Peyer's patch (tissue), 4 donors: Measurements from ENCODE around the gene DNAJC8. TPM values are rescaled to one million over a fixed set of nuclear protein-coding genes. Genes with fewer than 3 reads are reported as not detected.

Source experiments
- DNase-seq, 3 donors: peaks; one replicate each; pipeline ENCODE4 v3.0.0-alpha.2; 2017 to 2019
- H3K27ac ChIP-seq, 4 donors: fragments of 200-600 bp; sonication (generic); one replicate each; pipeline ENCODE4 v1.5.1; 2016 to 2019
- H3K27me3 ChIP-seq, 2 donors: fragments of 200-600 bp; sonication (generic); one replicate each; pipeline ENCODE4 v1.5.1; 2019
- H3K36me3 ChIP-seq, 3 donors: fragments of 200-600 bp; sonication (generic); one replicate each; pipeline ENCODE4 v1.5.1; 2016 to 2019
- H3K4me1 ChIP-seq, 4 donors: fragments of 200-600 bp; sonication (generic); one replicate each; pipeline ENCODE4 v1.5.1; 2016 to 2019
- H3K4me3 ChIP-seq, 4 donors: fragments of 200-600 bp; sonication (generic); 1 replicate in 3 of 4; 2 replicates in 1 of 4; pipeline ENCODE4 v1.5.1; 2016 to 2019; ENCODE audit warnings: mild to moderate bottlenecking in 1 of 4
- H3K9me3 ChIP-seq, 4 donors: fragments of 200-600 bp; sonication (generic); one replicate each; pipeline ENCODE4 v1.5.1; 2016 to 2019; ENCODE audit warnings: mild to moderate bottlenecking in 1 of 4
- POLR2A ChIP-seq, 2 donors: fragments of 450-650 bp; IDR thresholded peaks; one replicate each; pipeline ENCODE4 v1.5.1; 2017; ENCODE audit warnings: antibody characterized with exemption in 2 of 2, mild to moderate bottlenecking in 2 of 2, moderate library complexity in 2 of 2
- total RNA-seq, 4 donors: library from RNA; depleted of rRNA; stranded (reverse); fragments of >200 nt; gene quantifications; one replicate each; pipeline ENCODE4 v1.1.0, GENCODE V29; 2016
- TF ChIP-seq, protein P1 (sequence below), 6 experiments: fragments of 450-650 bp in 4 of 6; fragments of 200-600 bp in 2 of 6; sonication (generic) in 1 of 6; IDR thresholded peaks; one replicate each; pipeline ENCODE4 v1.5.1; 2017 to 2019; ENCODE audit warnings: antibody characterized with exemption in 6 of 6, mild to moderate bottlenecking in 3 of 6, moderate library complexity in 1 of 6

The DNAJC8 gene
- total RNA-seq, 4 donors from 2014 or later: 25.9 to 52.8 (median 33.0) TPM

DNA sequence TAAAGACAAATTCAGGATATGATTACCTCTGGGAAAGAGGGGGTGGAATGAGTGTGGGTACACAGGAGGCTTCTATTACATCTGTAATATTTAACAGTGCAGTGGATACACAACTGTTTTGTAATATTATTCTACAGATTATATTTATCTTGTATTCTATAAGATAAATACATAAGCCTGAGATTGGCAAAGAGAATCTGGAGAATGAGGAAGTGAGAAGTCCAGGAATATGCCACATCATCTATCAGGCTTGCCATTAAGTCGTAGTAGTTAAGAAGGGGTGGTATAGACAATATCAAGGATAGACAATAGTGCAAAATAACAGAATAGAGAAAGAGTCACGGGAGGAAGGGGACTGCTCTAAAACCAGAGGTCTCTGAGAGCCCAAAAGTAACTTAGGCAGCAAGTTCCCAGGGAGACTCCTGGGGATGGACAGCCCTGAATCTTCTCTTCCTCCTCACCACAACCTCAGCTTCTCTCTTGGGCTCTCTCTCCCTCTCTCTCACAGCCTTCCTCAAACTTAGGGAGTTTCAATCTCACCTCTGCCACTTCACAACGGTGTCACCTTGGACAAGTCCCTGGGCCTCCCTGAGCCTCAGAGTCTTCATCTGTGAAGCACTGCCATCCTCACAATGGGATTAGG, 42.4 kb downstream of the DNAJC8 start:
- DNase-seq: peak in 1 of 3 donors; percentile 10
- TF ChIP-seq POLR2A (IDR thresholded peaks at IDR 0.05): no peak
- TF ChIP-seq, protein P1, sequence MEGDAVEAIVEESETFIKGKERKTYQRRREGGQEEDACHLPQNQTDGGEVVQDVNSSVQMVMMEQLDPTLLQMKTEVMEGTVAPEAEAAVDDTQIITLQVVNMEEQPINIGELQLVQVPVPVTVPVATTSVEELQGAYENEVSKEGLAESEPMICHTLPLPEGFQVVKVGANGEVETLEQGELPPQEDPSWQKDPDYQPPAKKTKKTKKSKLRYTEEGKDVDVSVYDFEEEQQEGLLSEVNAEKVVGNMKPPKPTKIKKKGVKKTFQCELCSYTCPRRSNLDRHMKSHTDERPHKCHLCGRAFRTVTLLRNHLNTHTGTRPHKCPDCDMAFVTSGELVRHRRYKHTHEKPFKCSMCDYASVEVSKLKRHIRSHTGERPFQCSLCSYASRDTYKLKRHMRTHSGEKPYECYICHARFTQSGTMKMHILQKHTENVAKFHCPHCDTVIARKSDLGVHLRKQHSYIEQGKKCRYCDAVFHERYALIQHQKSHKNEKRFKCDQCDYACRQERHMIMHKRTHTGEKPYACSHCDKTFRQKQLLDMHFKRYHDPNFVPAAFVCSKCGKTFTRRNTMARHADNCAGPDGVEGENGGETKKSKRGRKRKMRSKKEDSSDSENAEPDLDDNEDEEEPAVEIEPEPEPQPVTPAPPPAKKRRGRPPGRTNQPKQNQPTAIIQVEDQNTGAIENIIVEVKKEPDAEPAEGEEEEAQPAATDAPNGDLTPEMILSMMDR (IDR thresholded peaks at IDR 0.05): no peak
- H3K9me3 ChIP-seq: no peaks in the 10 kb centered on the region
- no peak overlapping the region for H3K4me3 ChIP-seq
- no peaks in the 10 kb centered on the region for H3K27me3 ChIP-seq
- H3K4me1 ChIP-seq: no peaks in the 10 kb centered on the region
- no peaks in the 10 kb centered on the region for H3K36me3 ChIP-seq
- H3K27ac ChIP-seq: no peak overlapping the region

DNA sequence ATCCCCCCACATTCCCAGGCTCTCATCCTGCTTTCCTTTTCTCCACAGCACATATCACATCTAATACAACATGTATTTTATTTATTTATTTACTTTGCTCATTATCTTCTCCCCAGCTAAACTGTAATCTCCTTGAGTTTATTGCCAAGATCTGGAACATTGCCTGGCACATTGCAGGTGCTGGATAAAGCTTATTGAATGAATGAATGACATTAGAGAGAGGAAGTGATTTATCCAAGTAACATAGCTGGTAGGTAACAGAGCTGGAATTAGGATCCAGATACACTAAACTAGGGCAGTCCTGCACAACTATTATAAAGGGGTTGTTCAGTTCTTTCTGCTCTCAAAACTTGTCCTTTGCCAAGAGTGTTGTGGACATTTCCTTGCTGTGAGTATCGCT, 47.8 kb downstream of the DNAJC8 start:
- Histone ChIP-seq H3K27me3 (no peaks in the 10 kb centered on the region), H3K4me3 (no peak overlapping the region), H3K4me1 (no peaks in the 10 kb centered on the region), H3K36me3 (no peaks in the 10 kb centered on the region), H3K9me3 (no peaks in the 10 kb centered on the region), H3K27ac (no peak overlapping the region)
- no peak for DNase-seq
- no peak for TF ChIP-seq POLR2A (IDR thresholded peaks at IDR 0.05)
- TF ChIP-seq, protein P1 (IDR thresholded peaks at IDR 0.05): no peak

DNA sequence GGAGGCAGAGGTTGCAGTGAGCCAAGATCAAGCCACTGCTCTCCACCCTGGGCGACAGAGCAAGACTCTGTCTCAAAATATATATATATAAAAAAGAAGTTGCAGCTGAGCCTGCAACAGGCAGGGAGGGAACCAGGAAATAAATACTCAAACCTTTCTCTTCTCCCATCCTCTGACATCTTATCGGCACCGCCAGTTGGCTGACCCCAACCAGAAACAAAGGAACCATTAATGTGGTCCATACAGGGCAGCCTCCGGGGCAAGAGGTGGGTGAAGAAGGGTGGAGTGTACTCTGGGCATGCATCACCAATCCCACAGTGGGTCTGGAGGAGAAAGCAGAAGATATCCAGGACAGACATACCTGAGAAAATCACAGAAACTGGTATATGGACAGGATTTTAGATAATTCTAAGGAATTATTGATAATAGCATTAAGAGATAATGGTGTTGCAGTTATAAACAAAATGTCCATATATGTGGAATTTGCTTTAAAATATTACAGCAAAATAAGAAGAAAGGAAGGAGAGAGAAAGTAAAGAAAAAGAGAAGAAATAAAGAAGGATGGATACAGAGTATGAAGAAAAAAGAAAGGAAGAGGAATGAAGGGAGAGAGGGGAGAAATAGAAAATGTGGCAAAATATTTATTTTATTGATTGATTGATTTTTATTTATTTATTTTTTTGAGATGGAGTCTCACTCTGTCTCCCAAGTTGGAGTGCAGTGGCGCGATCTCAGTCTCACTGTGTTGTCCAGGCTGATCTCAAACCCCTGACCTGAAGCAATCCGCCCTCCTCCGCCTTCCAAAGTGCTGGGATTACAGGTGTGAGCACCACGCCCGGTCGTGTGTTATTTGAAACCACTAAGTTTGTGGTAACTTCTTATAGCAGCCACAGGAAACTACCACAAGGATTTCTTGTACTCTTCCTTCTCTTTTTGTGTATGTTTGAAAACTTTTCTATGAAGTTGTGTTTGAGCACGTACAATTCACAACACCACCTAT, 52.2 kb downstream of the DNAJC8 start:
- Histone ChIP-seq H3K4me1 (no peaks in the 10 kb centered on the region), H3K36me3 (no peaks in the 10 kb centered on the region), H3K4me3 (no peak overlapping the region), H3K27ac (no peak overlapping the region), H3K9me3 (no peaks in the 10 kb centered on the region), H3K27me3 (no peaks in the 10 kb centered on the region)
- TF ChIP-seq, protein P1 (IDR thresholded peaks at IDR 0.05): no peak
- no peak for TF ChIP-seq POLR2A (IDR thresholded peaks at IDR 0.05)
- DNase-seq: no peak

DNA sequence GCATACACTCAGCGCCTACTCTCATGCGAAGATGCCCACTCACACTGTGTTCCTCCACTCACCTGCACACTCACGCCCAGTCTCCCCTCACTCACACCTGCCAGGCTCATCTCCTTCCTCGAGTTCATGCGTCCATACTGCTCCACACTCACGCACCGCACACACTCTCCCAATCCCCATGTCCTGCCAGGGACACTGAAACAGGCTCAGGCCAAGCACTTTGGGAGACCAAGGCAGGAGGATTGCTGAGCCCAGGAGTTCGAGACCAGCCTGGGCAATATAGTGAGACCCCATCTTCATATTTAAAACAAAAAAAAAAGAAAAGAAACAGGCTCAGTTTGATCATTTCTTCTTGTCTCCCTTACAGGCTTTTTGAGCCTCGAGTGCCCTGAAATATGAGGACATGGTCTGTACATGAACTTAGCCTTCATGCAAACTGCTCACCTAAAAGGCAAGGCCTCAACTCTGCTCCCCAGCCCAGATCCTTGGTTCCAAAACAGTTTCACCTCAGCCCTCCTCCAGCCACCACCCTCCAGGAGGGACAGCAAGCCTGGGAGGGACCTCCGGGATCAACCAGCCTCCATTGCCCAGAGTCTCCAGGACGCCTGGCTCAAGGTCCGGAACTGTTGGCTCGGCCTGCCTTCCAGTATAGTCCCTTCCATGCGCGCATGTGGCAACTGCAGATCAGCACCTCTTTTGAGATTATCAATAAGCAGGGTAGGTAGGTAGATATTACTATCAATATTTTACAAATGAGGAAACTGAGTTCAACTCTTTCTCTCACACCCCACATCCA, 53.9 kb downstream of the DNAJC8 start:
- H3K4me3 ChIP-seq: no peak overlapping the region
- H3K4me1 ChIP-seq: peaks cover 0 to 5% (median 0%) of the 10 kb centered on the region in 4 donors
- TF ChIP-seq, protein P1 (IDR thresholded peaks at IDR 0.05): no peak
- TF ChIP-seq POLR2A (IDR thresholded peaks at IDR 0.05): no peak
- H3K27me3 ChIP-seq: no peaks in the 10 kb centered on the region
- no peak for DNase-seq
- H3K27ac ChIP-seq: no peak overlapping the region
- H3K36me3 ChIP-seq: no peaks in the 10 kb centered on the region
- H3K9me3 ChIP-seq: no peaks in the 10 kb centered on the region
